ENCODE measurements around the gene TMEM100. TPM values are rescaled to one million over a fixed set of nuclear protein-coding genes. Genes with fewer than 3 reads are reported as not detected.

TMEM100 gene
- total and polyA plus RNA-seq, 2 experiments from 2014 or later, result 0.10 to 0.73 TPM

DNA sequence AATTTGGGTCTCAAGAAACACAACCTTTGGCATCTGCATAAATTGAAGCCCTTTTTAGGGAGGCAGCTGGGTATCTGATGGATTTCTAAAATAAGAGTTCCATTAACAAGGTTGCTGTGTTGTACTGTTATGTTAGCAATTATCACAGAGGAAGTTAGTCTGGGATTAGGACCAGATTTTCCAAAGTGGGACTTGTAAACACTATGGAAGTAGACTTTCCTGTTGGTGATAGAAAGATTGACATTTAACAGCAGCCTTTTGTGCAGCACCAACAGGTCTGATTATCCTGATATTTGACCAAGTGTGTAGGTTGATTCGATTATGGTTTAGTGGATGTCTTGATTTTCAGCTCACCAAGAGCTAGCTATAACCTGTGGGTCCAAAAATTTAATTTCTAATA is 46.4 kb downstream of the TMEM100 start:
- TF ChIP-seq, protein P1, sequence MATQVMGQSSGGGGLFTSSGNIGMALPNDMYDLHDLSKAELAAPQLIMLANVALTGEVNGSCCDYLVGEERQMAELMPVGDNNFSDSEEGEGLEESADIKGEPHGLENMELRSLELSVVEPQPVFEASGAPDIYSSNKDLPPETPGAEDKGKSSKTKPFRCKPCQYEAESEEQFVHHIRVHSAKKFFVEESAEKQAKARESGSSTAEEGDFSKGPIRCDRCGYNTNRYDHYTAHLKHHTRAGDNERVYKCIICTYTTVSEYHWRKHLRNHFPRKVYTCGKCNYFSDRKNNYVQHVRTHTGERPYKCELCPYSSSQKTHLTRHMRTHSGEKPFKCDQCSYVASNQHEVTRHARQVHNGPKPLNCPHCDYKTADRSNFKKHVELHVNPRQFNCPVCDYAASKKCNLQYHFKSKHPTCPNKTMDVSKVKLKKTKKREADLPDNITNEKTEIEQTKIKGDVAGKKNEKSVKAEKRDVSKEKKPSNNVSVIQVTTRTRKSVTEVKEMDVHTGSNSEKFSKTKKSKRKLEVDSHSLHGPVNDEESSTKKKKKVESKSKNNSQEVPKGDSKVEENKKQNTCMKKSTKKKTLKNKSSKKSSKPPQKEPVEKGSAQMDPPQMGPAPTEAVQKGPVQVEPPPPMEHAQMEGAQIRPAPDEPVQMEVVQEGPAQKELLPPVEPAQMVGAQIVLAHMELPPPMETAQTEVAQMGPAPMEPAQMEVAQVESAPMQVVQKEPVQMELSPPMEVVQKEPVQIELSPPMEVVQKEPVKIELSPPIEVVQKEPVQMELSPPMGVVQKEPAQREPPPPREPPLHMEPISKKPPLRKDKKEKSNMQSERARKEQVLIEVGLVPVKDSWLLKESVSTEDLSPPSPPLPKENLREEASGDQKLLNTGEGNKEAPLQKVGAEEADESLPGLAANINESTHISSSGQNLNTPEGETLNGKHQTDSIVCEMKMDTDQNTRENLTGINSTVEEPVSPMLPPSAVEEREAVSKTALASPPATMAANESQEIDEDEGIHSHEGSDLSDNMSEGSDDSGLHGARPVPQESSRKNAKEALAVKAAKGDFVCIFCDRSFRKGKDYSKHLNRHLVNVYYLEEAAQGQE (IDR thresholded peaks at IDR 0.05; ENCODE audit: unreplicated experiment), result no peak
- no peak for TF ChIP-seq CREB1 (CRISPR knock-in tag; IDR thresholded peaks at IDR 0.05; ENCODE audit: low read depth)
- TF ChIP-seq, protein P2, sequence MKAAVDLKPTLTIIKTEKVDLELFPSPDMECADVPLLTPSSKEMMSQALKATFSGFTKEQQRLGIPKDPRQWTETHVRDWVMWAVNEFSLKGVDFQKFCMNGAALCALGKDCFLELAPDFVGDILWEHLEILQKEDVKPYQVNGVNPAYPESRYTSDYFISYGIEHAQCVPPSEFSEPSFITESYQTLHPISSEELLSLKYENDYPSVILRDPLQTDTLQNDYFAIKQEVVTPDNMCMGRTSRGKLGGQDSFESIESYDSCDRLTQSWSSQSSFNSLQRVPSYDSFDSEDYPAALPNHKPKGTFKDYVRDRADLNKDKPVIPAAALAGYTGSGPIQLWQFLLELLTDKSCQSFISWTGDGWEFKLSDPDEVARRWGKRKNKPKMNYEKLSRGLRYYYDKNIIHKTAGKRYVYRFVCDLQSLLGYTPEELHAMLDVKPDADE (IDR thresholded peaks at IDR 0.05), result no peak
- TF ChIP-seq ZNF331 (CRISPR knock-in tag; IDR thresholded peaks at IDR 0.05; ENCODE audit: low read depth), result no peak
- no peak for TF ChIP-seq EZH2 (IDR thresholded peaks at IDR 0.05; ENCODE audit: low read depth, unreplicated experiment)
- TF ChIP-seq STAT1 (IDR thresholded peaks at IDR 0.05; ENCODE audit: unreplicated experiment), result no peak
- no peak for TF ChIP-seq POLR2AphosphoS5 (IDR thresholded peaks at IDR 0.05; ENCODE audit: low read depth)
- Histone ChIP-seq H3K27me3 (ENCODE audit: insufficient read depth) (no peaks in the 10 kb centered on the region), H3K4me3 (no peak overlapping the region), H2AFZ (peak overlapping the region; percentile 56; the same call in 1 of the 2 replicates), H3K79me2 (replicated peaks; ENCODE audit: insufficient read depth) (no peaks in the 10 kb centered on the region), H3K36me3 (ENCODE audit: insufficient read depth) (no peaks in the 10 kb centered on the region), H3F3A (replicated peaks; ENCODE audit: low read depth) (no peaks in the 10 kb centered on the region), H3K27ac (ENCODE audit: low read depth) (no peak overlapping the region), H3K4me2 (no peak overlapping the region), H3K9me2 (ENCODE audit: insufficient read depth) (peaks cover 8% of the 10 kb centered on the region; the same call in 1 of the 2 replicates), H4K20me1 (replicated peaks; ENCODE audit: insufficient read depth) (no peaks in the 10 kb centered on the region), H3K4me1 (ENCODE audit: insufficient read depth) (no peaks in the 10 kb centered on the region)
- Mint-ChIP-seq H3K36me3 (ENCODE audit: low read depth) (peaks cover 7% of the 10 kb centered on the region; the same call in 2 of the 3 replicates), H3K27me3 (ENCODE audit: insufficient read depth, low read depth, poor library complexity) (no peaks in the 10 kb centered on the region), H3K4me3 (no peak overlapping the region), H3K4me1 (peaks cover 9% of the 10 kb centered on the region), H3K9me3 (peaks cover 11% of the 10 kb centered on the region; the same call in 2 of the 3 replicates), H3K27ac (no peak overlapping the region)
- DNase-seq (ENCODE audit: low spot score) (no peak), ATAC-seq (no peak)

DNA sequence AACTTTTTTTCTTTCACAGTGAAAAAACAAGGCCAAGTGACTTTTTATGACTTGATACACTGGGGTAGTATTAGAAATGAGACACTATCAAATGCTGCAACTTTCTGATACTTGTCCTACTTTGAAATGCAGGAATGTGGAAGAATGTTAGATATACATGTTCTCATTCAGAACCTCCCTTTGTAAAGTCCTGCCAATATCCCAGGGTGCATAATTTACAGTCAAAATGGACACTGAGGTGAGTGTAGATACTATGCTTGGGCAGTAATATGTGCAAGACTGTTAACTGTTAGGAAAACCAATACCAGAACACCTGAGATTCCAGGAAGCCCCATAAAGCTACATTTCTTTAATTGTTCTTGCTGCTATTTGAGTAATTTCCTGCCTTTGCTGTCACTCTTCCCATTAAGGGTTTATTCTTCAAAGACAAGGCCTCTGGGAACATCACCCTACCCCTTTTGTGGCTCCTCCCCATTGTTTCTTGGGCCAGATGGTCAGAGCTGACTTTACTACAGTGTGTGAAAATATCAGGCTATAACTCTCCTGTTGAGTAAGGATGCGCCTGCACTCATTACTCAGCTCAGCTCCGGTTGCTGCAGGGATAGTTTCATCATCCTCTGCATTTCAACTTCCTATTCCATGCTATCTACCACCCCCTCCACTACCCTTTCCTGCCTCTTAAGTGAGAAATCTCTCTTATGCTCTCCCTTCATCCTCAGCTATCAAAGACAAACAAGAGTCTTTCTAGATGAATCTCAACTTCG is 48.7 kb downstream of the TMEM100 start:
- H3K4me3 Mint-ChIP-seq, result no peak overlapping the region
- no peaks in the 10 kb centered on the region for H3F3A ChIP-seq (replicated peaks; ENCODE audit: low read depth)
- H3K4me2 ChIP-seq, result no peak overlapping the region
- H3K79me2 ChIP-seq (replicated peaks; ENCODE audit: insufficient read depth), result no peaks in the 10 kb centered on the region
- no peaks in the 10 kb centered on the region for H3K27me3 Mint-ChIP-seq (ENCODE audit: insufficient read depth, low read depth, poor library complexity)
- no peaks in the 10 kb centered on the region for H4K20me1 ChIP-seq (replicated peaks; ENCODE audit: insufficient read depth)
- DNase-seq (ENCODE audit: low spot score) (no peak), ATAC-seq (no peak)
- H3K36me3 Mint-ChIP-seq (ENCODE audit: low read depth), result peaks cover 7% of the 10 kb centered on the region; the same call in 2 of the 3 replicates
- H3K27me3 ChIP-seq (ENCODE audit: insufficient read depth), result no peaks in the 10 kb centered on the region
- H3K36me3 ChIP-seq (ENCODE audit: insufficient read depth), result no peaks in the 10 kb centered on the region
- H3K4me1 ChIP-seq (ENCODE audit: insufficient read depth), result no peaks in the 10 kb centered on the region
- peaks cover 5% of the 10 kb centered on the region; the same call in 1 of the 2 replicates for H3K9me2 ChIP-seq (ENCODE audit: insufficient read depth)
- H3K4me1 Mint-ChIP-seq, result peaks cover 14% of the 10 kb centered on the region
- H3K27ac Mint-ChIP-seq, result no peak overlapping the region
- H3K27ac ChIP-seq (ENCODE audit: low read depth), result no peak overlapping the region
- H3K4me3 ChIP-seq, result no peak overlapping the region
- peak overlapping the region; percentile 60; the same call in 1 of the 2 replicates for H2AFZ ChIP-seq
- peaks cover 11% of the 10 kb centered on the region; the same call in 2 of the 3 replicates for H3K9me3 Mint-ChIP-seq
- TF ChIP-seq, protein P1 (IDR thresholded peaks at IDR 0.05; ENCODE audit: unreplicated experiment), result no peak
- no peak for TF ChIP-seq JUNB (IDR thresholded peaks at IDR 0.05; ENCODE audit: unreplicated experiment)
- no peak for TF ChIP-seq EZH2 (IDR thresholded peaks at IDR 0.05; ENCODE audit: low read depth, unreplicated experiment)
- no peak for TF ChIP-seq NANOG (IDR thresholded peaks at IDR 0.05; ENCODE audit: borderline replicate concordance)
- TF ChIP-seq, protein P3, sequence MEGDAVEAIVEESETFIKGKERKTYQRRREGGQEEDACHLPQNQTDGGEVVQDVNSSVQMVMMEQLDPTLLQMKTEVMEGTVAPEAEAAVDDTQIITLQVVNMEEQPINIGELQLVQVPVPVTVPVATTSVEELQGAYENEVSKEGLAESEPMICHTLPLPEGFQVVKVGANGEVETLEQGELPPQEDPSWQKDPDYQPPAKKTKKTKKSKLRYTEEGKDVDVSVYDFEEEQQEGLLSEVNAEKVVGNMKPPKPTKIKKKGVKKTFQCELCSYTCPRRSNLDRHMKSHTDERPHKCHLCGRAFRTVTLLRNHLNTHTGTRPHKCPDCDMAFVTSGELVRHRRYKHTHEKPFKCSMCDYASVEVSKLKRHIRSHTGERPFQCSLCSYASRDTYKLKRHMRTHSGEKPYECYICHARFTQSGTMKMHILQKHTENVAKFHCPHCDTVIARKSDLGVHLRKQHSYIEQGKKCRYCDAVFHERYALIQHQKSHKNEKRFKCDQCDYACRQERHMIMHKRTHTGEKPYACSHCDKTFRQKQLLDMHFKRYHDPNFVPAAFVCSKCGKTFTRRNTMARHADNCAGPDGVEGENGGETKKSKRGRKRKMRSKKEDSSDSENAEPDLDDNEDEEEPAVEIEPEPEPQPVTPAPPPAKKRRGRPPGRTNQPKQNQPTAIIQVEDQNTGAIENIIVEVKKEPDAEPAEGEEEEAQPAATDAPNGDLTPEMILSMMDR (conservative IDR thresholded peaks at IDR 0.05; ENCODE audit: low read depth in 2 of 2), result no peak
- TF ChIP-seq STAT1 (IDR thresholded peaks at IDR 0.05; ENCODE audit: unreplicated experiment), result no peak
- TF ChIP-seq, protein P2 (IDR thresholded peaks at IDR 0.05), result no peak
- no peak for TF ChIP-seq ZNF114 (CRISPR knock-in tag; IDR thresholded peaks at IDR 0.05)
- TF ChIP-seq CREB1 (CRISPR knock-in tag; IDR thresholded peaks at IDR 0.05; ENCODE audit: low read depth), result no peak
- TF ChIP-seq POLR2AphosphoS5 (IDR thresholded peaks at IDR 0.05; ENCODE audit: low read depth), result no peak
